HL-60/S4 (cell line): Measurements from ENCODE around the gene SLC19A1.
"Not testable (repeated sequence)": the region's sequence is repeated elsewhere in the genome, so short reads cannot be mapped to it uniquely, and the experiment has no call there.

Source experiments
- in situ Hi-C: fragments of 300-500 bp; cut with MboI; formaldehyde crosslinking; loops from 2 replicates; pipeline ENCODE4 v1.14.3; 2022; ENCODE audit warnings: low sequenced_read_pairs

The SLC19A1 gene

GRCh38 chr21:45535341-45536081 is 6.7 kb downstream of the SLC19A1 start:
- in situ Hi-C loops = no loop called here

DNA sequence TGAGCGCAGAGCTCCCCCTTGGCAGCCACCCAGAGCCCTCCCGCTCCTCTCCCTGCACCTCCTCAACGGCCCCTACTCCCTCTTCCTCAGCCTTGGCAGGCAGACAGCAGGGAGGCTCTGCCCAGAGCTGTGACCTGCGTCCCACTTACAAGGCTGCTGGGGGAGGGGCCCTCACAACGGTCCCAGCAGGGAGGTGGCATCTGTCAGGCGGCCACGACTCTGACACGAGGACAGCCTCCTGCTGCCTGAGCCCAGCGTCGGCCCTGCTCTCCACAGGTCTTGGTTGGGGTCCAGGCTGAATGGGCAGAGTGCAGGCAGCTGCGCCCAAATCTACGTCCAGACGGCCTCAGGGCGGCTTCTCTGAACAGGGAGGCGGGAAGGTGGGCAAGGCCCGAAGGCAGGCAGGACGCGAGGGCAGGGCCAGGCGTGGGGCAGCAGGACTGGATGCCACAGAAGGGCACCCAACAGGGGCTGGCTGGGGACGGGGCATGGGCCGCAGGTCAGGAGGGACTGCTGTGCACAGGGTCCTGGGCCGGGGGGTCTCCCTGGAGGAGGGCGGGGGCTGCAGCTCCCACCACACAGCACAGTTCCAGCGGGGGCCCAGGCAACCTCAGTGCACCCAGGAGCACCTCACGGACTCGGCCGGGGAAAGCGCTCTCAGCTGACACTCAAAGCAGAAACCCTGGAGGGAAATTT is 7.5 kb downstream of the SLC19A1 start:
- in situ Hi-C loops = no loop called here

GRCh38 chr21:45533846-45534635 is 8.2 kb downstream of the SLC19A1 start:
- in situ Hi-C loops = no loop called here

GRCh38 chr21:45533361-45533845 is 8.8 kb downstream of the SLC19A1 start:
- in situ Hi-C loops = no loop called here

DNA sequence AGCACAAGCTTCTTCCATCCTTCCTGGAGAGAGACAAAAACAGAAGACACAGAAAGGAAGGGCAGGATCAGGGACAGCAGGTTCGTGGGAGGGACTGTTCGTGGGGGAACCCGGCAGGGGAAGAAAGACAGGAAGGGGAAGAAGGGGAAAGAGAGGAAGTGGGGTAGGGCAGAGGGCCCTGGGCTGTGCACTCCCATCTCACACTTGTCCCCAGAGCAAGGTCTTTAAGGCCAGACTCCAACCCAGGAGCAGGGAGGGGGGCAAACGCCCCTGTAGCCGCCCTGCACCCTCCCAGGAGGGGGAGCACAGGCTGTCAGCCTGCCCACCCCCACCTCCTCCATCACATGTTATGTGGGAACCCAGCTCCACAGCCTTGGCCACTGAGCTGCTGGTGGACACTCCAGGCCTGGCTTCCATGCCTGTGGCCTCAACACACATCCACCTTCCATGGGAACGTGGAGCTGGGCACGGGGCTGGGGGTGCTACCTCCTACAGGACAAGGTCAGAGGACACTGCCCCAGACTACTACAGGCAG is 9.3 kb downstream of the SLC19A1 start:
- in situ Hi-C loops = no loop called here

- in situ Hi-C loops = no loop called here
Observed at GRCh38 chr21:45531393-45532215, 10.6 kb downstream of the SLC19A1 start.

GRCh38 chr21:45531114-45531392 is 11.2 kb downstream of the SLC19A1 start:
- in situ Hi-C loops = not testable (repeated sequence)

DNA sequence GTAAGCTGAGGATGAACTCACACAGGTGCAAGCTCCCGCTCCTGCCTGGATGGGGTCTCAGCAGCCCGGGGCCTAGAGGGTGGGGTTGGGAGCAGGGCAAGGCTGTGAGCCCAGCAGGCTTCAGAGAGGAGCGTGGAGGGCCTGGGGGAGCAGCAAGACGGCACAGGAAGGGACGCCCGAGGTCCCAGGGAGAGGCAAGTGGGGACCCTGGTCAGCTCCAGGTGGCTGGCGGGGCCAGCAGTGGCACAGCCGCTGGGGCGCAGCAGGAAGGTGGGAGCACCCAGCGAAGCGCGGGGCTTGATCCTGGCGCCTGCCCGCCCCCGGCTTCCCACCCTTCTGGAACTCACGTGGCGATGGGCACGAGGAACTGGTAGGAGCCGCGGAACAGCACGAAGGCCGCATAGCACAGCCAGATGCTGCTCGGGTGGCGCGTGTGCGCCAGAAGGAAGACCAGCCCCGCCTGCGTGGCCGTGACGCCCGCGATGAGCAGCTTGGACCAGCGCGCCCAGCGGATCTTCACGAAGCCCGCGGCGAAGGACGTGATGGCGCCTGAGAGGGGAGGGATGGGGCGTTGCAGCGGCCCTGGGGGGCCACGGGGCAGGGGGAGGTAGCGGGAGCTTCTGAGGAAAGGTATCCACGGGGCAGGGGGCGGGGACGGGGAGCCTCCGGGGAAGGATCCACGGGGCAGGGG is 11.7 kb downstream of the SLC19A1 start:
- in situ Hi-C loops = no loop called here

GRCh38 chr21:45529785-45530422 is 12.3 kb downstream of the SLC19A1 start:
- in situ Hi-C loops = no loop called here

DNA sequence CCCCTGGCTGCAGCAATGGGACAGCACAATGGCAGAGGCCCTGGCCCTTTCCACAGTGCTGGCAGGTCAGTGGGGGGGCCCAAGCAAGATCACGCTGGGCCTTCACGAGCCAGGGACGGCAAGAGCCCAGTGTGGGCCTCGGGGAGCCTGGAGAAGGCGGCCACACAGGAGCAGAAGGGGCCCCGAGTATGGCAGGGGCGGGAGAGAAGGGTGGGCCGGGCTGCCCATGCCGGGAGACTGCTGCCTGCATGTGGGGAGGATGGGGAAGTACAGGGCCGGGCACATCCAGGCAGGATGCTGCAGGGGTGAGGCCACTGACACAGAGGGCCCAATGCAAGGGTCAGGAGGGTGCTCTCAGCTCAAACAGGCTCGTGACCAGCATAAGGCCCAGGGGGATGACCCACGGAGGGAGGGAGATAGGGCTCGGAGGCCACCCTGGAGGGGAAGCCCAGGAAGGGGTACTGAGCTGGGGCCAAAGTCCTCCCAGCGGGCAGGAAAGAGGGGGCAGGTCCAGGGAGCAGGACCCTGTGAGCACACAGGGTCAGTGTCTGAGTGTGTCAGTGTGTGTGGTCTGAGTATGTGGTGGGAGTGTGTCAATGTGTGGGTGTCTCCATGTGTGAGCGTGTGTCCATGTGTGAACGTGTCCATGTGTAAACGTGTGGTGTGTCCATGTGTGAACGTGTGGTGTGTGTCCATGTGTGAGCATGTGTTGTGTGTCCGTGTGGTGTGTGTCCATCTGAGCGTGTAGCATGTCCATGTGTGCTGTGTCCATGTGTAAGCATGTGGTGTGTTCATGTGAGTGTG is 13.1 kb downstream of the SLC19A1 start:
- in situ Hi-C loops = no loop called here

- in situ Hi-C loops = no loop called here
Observed at GRCh38 chr21:45528028-45528705, 14.1 kb downstream of the SLC19A1 start.

- in situ Hi-C loops = not testable (repeated sequence)
Observed at GRCh38 chr21:45527151-45527999, 14.9 kb downstream of the SLC19A1 start.

DNA sequence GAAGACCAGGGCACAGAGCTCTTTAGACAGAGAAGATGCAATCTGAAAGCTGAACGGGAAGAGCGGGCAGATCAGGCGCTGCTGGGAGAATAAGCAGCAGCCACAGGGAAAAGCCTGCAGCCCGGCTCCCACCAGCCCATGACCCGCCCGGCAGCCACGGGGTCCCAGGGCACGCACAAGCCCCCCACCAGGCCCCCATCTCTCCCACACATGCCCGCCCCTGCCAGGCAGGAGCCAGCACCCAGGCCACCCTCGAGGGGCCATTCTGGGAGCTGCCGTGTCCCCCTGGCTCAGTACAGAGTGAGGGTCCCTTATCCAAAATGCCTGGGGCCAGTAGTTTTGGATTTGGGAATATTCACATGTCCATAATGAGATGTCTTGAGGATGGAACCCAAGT is 16.3 kb downstream of the SLC19A1 start:
- in situ Hi-C loops = no loop called here

GRCh38 chr21:45525153-45525909 is 16.9 kb downstream of the SLC19A1 start:
- in situ Hi-C loops = no loop called here

- in situ Hi-C loops = no loop called here
Observed at GRCh38 chr21:45524756-45525152, 17.5 kb downstream of the SLC19A1 start.

DNA sequence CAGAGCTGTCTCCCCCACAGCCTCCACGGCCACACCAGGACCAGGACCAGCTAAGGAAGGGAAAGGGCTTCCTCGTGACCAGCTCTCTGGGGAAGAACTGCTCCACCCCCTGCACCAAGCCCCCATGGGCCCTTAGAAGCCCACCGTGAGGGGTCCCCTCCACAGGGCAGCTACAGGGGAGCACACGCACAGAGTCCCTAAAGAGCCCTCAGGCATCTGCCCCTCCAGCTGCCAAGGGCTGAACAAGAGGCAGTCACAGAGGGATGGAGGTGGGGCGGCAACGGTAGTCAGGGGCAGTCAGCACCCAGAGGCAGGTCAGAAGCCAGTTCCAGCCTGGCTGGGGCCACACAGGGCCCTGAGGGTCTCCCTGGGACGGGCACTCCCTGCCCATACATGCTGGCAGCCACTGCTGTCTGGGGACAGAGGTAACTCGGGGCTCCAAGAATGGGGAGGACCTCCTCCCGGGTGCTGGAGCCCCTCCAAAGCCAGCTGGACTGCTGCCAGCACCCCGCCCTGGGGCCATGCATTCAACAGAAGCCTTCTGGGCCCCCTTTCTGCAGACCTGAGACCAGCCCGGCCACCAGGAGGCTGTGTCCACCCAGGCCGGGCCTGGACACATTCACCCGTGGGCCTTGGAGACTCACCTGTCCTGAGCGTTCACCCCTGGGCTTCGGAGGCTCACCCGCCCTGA is 18.7 kb downstream of the SLC19A1 start:
- in situ Hi-C loops = no loop called here
